Measurements from ENCODE around the gene MKI67. TPM values are rescaled to one million over a fixed set of nuclear protein-coding genes. Genes with fewer than 3 reads are reported as not detected.

Gene MKI67
- total RNA-seq, 1 donor from 2014 or later: 2.1 TPM

DNA sequence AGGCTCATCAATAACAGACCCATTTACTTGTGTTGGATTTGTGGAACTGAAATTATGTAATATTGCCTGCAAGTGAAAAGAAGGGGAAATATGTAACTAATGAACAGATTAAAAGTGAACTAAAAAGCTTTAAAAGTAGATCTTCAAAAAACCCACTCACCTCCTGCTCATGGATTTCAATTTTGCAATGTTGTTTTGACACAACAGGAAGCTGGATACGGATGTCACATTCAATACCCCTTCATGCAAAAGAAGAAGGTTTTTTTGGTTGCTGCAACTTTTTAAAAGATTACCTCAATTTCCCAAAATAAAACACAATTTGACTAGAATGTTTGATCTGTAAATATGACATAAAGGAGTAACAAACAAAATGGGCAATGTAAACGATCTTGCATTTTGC lies 3.3 kb downstream of the MKI67 start:
- Histone ChIP-seq H3K9me3 (no peaks in the 10 kb centered on the region), H3K36me3 (no peaks in the 10 kb centered on the region), H3K27me3 (peaks cover 39% of the 10 kb centered on the region), H3K27ac (no peak overlapping the region), H3K4me3 (no peak overlapping the region), H3K4me1 (peaks cover 18% of the 10 kb centered on the region)
- no peak for DNase-seq
- ATAC-seq: no peak
- TF ChIP-seq, protein P1, sequence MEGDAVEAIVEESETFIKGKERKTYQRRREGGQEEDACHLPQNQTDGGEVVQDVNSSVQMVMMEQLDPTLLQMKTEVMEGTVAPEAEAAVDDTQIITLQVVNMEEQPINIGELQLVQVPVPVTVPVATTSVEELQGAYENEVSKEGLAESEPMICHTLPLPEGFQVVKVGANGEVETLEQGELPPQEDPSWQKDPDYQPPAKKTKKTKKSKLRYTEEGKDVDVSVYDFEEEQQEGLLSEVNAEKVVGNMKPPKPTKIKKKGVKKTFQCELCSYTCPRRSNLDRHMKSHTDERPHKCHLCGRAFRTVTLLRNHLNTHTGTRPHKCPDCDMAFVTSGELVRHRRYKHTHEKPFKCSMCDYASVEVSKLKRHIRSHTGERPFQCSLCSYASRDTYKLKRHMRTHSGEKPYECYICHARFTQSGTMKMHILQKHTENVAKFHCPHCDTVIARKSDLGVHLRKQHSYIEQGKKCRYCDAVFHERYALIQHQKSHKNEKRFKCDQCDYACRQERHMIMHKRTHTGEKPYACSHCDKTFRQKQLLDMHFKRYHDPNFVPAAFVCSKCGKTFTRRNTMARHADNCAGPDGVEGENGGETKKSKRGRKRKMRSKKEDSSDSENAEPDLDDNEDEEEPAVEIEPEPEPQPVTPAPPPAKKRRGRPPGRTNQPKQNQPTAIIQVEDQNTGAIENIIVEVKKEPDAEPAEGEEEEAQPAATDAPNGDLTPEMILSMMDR (IDR thresholded peaks at IDR 0.05): no peak
- intact Hi-C loops (cut with DNase I): no loop called here

DNA sequence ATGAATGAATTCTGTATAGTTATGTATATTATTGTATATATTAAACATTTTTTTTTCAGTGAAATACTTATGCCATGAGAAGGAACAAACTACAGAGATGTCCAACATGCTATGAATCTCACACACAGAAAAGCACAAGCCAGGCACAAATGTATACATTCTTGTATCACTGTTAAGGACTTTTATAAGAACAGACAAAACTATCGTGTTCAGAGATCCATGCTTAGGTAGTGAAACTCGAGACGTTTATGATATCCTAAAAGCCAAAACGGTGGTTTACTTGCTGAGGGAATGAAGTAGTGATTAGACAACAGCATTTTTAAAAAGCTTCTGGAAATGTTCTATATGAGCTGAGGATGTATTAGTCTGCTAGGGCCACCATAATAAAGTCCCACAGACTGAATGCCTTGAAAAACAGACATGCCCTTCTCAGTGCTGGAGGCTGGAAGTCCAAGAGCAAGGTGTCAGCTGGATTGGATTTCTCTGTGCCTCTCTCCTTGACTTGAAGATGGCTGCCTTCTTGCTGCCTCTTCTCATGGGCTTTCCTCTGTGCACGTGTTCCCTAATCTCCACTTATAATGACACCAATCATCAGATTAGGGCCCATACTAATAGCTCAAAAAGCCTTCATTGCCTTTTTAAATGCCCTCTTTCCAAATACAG lies 4.3 kb downstream of the MKI67 start:
- Histone ChIP-seq H3K4me3 (no peak overlapping the region), H3K27me3 (peaks cover 39% of the 10 kb centered on the region), H3K36me3 (no peaks in the 10 kb centered on the region), H3K9me3 (no peaks in the 10 kb centered on the region), H3K27ac (no peak overlapping the region), H3K4me1 (peaks cover 17% of the 10 kb centered on the region)
- DNase-seq (no peak), ATAC-seq (no peak)
- intact Hi-C loops (cut with DNase I): no loop called here
- TF ChIP-seq, protein P1 (IDR thresholded peaks at IDR 0.05): no peak

DNA sequence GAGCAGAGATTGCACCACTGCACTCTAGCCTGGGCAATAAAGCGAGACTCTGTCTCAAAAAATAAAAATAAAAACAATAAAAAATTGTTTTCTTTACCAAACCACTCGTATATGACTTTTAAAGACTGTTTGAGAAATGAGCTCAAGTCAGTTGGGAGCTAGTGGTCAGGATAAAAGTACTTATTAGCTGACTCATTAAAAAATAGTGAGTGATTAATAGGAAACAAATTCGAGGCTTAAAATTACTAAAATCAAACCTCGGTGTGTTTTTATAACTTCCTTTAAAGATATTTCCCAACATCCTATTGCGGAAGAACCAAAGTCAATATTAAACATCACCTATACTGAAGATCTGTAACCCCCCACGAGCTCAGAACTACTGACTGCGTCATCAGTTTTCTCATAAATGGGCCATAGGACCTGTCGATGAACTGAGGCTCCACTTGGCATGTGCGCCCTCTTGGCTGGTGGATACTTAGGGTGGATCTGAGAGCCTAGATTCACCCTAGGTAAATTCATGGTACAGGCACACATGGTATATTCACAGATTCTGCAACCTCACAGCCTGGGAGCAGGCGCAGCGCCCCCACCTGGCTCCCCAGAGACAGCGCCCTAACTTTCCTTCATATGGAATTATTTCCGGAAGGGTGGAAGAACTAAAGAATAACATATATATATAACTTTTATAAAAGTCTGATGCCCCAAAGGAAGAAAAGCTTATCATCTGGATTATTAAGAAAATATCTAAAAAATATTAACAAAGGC lies 9.2 kb downstream of the MKI67 start:
- H3K4me1 ChIP-seq: no peaks in the 10 kb centered on the region
- no peak for DNase-seq
- H3K9me3 ChIP-seq: no peaks in the 10 kb centered on the region
- TF ChIP-seq, protein P1 (IDR thresholded peaks at IDR 0.05): no peak
- intact Hi-C loops (cut with DNase I): no loop called here
- no peak overlapping the region for H3K4me3 ChIP-seq
- H3K27me3 ChIP-seq: peaks cover 5% of the 10 kb centered on the region
- H3K27ac ChIP-seq: no peak overlapping the region
- no peaks in the 10 kb centered on the region for H3K36me3 ChIP-seq
- no peak for ATAC-seq

DNA sequence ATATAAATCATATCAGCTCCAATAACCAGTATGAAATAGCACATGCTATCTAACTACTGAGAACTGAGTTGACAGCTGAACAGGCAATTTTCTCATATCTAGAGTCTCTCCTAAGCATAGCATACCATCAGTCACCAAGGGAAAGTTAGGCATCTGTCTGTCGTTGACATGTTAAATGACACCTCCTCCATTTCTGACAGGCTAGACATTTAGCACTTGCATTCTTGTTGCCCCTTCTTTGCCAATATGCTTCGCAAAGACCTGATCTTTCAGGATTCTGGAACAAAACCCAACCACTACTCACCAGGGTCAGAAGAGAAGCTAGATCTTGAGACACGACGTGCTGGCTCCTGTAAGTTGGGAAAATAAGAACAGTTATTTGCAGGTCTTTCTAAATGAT lies 10.0 kb downstream of the MKI67 start:
- Histone ChIP-seq H3K27ac (no peak overlapping the region), H3K36me3 (no peaks in the 10 kb centered on the region), H3K27me3 (no peaks in the 10 kb centered on the region), H3K4me1 (no peaks in the 10 kb centered on the region), H3K9me3 (no peaks in the 10 kb centered on the region), H3K4me3 (no peak overlapping the region)
- ATAC-seq (no peak), DNase-seq (no peak)
- intact Hi-C loops (cut with DNase I): no loop called here
- TF ChIP-seq, protein P1 (IDR thresholded peaks at IDR 0.05): no peak

DNA sequence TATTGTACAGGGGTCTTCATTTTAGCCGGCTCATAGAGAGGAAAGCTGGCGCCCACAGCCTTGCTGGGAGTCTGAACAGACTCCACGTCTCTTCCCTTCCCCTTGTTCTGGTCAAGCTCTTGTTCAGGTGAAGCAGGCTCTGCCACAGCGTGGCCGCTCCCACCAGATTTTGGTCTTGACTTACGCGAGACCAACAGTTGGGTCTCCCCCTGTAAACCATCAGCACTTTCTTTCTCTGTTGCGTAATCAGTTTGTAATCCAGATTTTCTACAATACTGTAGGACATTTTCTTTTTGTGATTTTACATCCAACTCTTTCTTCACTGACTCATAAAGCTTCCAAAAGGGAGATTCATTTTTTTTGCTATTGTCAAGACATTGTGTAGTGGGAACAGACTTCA lies 10.9 kb downstream of the MKI67 start:
- DNase-seq: no peak
- intact Hi-C loops (cut with DNase I): no loop called here

More for the DNA sequence above, 10.9 kb downstream of the MKI67 start:
- H3K4me1 ChIP-seq: no peaks in the 10 kb centered on the region
- H3K27ac ChIP-seq: no peak overlapping the region
- TF ChIP-seq, protein P1 (IDR thresholded peaks at IDR 0.05): no peak
- H3K27me3 ChIP-seq: no peaks in the 10 kb centered on the region
- H3K9me3 ChIP-seq: no peaks in the 10 kb centered on the region
- H3K36me3 ChIP-seq: no peaks in the 10 kb centered on the region
- no peak overlapping the region for H3K4me3 ChIP-seq
- ATAC-seq: no peak
